Neural crest cell (in vitro differentiated cells): Measurements from ENCODE around the gene DR1. TPM values are rescaled to one million over a fixed set of nuclear protein-coding genes. Genes with fewer than 3 reads are reported as not detected.
"Not testable (repeated sequence)": the region's sequence is repeated elsewhere in the genome, so short reads cannot be mapped to it uniquely, and the experiment has no call there.

ENCODE experiments used
- DNase-seq: peaks from one replicate; pipeline ENCODE4 v3.0.0; 2021; ENCODE audit warnings: low read depth, mixed read lengths, low spot score
- H3K27ac Mint-ChIP-seq: one replicate; pipeline ENCODE4 v1.8.0; 2021; ENCODE audit warnings: mild to moderate bottlenecking, mixed read lengths; ENCODE audit not compliant: unreplicated experiment
- H3K27me3 Mint-ChIP-seq: 2 replicates; pipeline ENCODE4 v1.8.0; 2021; ENCODE audit warnings: low read depth, mild to moderate bottlenecking, mixed read lengths
- H3K36me3 Mint-ChIP-seq: 2 replicates; pipeline ENCODE4 v1.8.0; 2021; ENCODE audit warnings: low read depth, mild to moderate bottlenecking, mixed read lengths
- H3K4me1 Mint-ChIP-seq: 2 replicates; pipeline ENCODE4 v1.8.0; 2021; ENCODE audit warnings: mixed read lengths
- H3K4me3 Mint-ChIP-seq: one replicate; pipeline ENCODE4 v1.8.0; 2021; ENCODE audit warnings: mild to moderate bottlenecking, mixed read lengths
- H3K9me3 Mint-ChIP-seq: 2 replicates; pipeline ENCODE4 v1.8.0; 2021; ENCODE audit warnings: mixed read lengths
- CTCF ChIP-seq: fragments of 200-600 bp; sonication (generic); conservative IDR thresholded peaks from 2 replicates; pipeline ENCODE4 v1.5.0; 2021; ENCODE audit warnings: antibody characterized with exemption, mild to moderate bottlenecking
- total RNA-seq: library from RNA; stranded (reverse); gene quantifications from 2 replicates; pipeline ENCODE4 v1.2.1, GENCODE V29; 2021

DR1 gene
- total RNA-seq, 1 donor from 2014 or later = 62.7 TPM

- Mint-ChIP-seq H3K27me3 (no peaks in the 10 kb centered on the region), H3K4me3 (no peak overlapping the region), H3K36me3 (peaks cover 13% of the 10 kb centered on the region), H3K4me1 (no peaks in the 10 kb centered on the region), H3K9me3 (peaks cover 7% of the 10 kb centered on the region), H3K27ac (no peak overlapping the region)
- TF ChIP-seq CTCF = no peak
- DNase-seq = no peak
Observed at GRCh38 chr1:93369734-93370133, 24.0 kb downstream of the DR1 start.

- H3K4me3 Mint-ChIP-seq = no peak overlapping the region
- TF ChIP-seq CTCF = no peak
- no peak for DNase-seq
- H3K9me3 Mint-ChIP-seq = peaks cover 27% of the 10 kb centered on the region
- H3K4me1 Mint-ChIP-seq = no peaks in the 10 kb centered on the region
- no peaks in the 10 kb centered on the region for H3K27me3 Mint-ChIP-seq
- H3K27ac Mint-ChIP-seq = no peak overlapping the region
- peaks cover 38% of the 10 kb centered on the region for H3K36me3 Mint-ChIP-seq
Observed at GRCh38 chr1:93374334-93375106, 28.8 kb downstream of the DR1 start.

GRCh38 chr1:93384656-93385055 is 38.9 kb downstream of the DR1 start:
- TF ChIP-seq CTCF = no peak
- no peaks in the 10 kb centered on the region for H3K27me3 Mint-ChIP-seq
- no peak overlapping the region for H3K4me3 Mint-ChIP-seq
- DNase-seq = no peak
- peaks cover 14% of the 10 kb centered on the region for H3K9me3 Mint-ChIP-seq
- peaks cover 13% of the 10 kb centered on the region for H3K36me3 Mint-ChIP-seq
- no peaks in the 10 kb centered on the region for H3K4me1 Mint-ChIP-seq
- H3K27ac Mint-ChIP-seq = no peak overlapping the region

GRCh38 chr1:93386268-93386667 is 40.6 kb downstream of the DR1 start:
- not testable (repeated sequence) for H3K4me1 Mint-ChIP-seq, DNase-seq
- peaks cover 12% of the 10 kb centered on the region for H3K9me3 Mint-ChIP-seq

GRCh38 chr1:93394514-93394913 is 48.8 kb downstream of the DR1 start:
- TF ChIP-seq CTCF = no peak
- Mint-ChIP-seq H3K4me3 (no peak overlapping the region), H3K27me3 (no peaks in the 10 kb centered on the region), H3K36me3 (no peaks in the 10 kb centered on the region), H3K9me3 (peaks cover 9% of the 10 kb centered on the region), H3K4me1 (no peaks in the 10 kb centered on the region), H3K27ac (no peak overlapping the region)
- no peak for DNase-seq

More at GRCh38 chr1:93386268-93386667, 40.6 kb downstream of the DR1 start:
- H3K4me3 Mint-ChIP-seq, H3K27ac Mint-ChIP-seq, H3K27me3 Mint-ChIP-seq: not testable (repeated sequence)
- peaks cover 13% of the 10 kb centered on the region for H3K36me3 Mint-ChIP-seq

- H3K4me1 Mint-ChIP-seq = no peaks in the 10 kb centered on the region
- H3K27ac Mint-ChIP-seq = no peak overlapping the region
- H3K9me3 Mint-ChIP-seq = peaks cover 9% of the 10 kb centered on the region
- no peak for TF ChIP-seq CTCF
- H3K36me3 Mint-ChIP-seq = no peaks in the 10 kb centered on the region
- no peak overlapping the region for H3K4me3 Mint-ChIP-seq
- DNase-seq = no peak
- no peaks in the 10 kb centered on the region for H3K27me3 Mint-ChIP-seq
Observed at GRCh38 chr1:93395195-93395594, 49.5 kb downstream of the DR1 start.
